ENCODE measurements around the gene LEP.
"Not testable (repeated sequence)": the region's sequence is repeated elsewhere in the genome, so short reads cannot be mapped to it uniquely, and the experiment has no call there.

The LEP gene

GRCh38 chr7:128274884-128275603 is 34.0 kb downstream of the LEP start:
- H3K4me1 ChIP-seq: peaks cover 0 to 19% (median 17%) of the 10 kb centered on the region in 4 donors
- H3K36me3 ChIP-seq: peaks cover 0 to 6% (median 0%) of the 10 kb centered on the region in 3 donors
- H3K27ac ChIP-seq: no peak overlapping the region
- H3K27me3 ChIP-seq: peaks cover 0 to 25% of the 10 kb centered on the region in 2 donors
- H3K9me3 ChIP-seq: peaks cover 0 to 2% (median 0%) of the 10 kb centered on the region in 3 donors
- TF ChIP-seq CTCF (IDR thresholded peaks at IDR 0.05): no peak
- intact Hi-C loops (cut with DNase I; ENCODE audit: low total_unique reads): no loop called here
- H3K4me3 ChIP-seq: no peak overlapping the region
- no peak for DNase-seq

GRCh38 chr7:128275681-128276080 is 34.6 kb downstream of the LEP start:
- peaks cover 0 to 19% of the 10 kb centered on the region in 2 donors for H3K27me3 ChIP-seq
- H3K27ac ChIP-seq: no peak overlapping the region
- H3K4me3 ChIP-seq: no peak overlapping the region
- peaks cover 0 to 6% (median 0%) of the 10 kb centered on the region in 3 donors for H3K36me3 ChIP-seq
- peaks cover 0 to 18% (median 15%) of the 10 kb centered on the region in 4 donors for H3K4me1 ChIP-seq
- DNase-seq: no peak
- H3K9me3 ChIP-seq: peaks cover 0 to 7% (median 0%) of the 10 kb centered on the region in 3 donors
- intact Hi-C loops (cut with DNase I; ENCODE audit: low total_unique reads): no loop called here
- no peak for TF ChIP-seq CTCF (IDR thresholded peaks at IDR 0.05)

GRCh38 chr7:128278366-128278765 is 37.3 kb downstream of the LEP start:
- Histone ChIP-seq H3K36me3 (peaks cover 0 to 9% (median 6%) of the 10 kb centered on the region in 3 donors), H3K27me3 (no peaks in the 10 kb centered on the region), H3K4me3 (no peak overlapping the region), H3K9me3 (peaks cover 0 to 12% (median 9%) of the 10 kb centered on the region in 3 donors), H3K4me1 (no peaks in the 10 kb centered on the region), H3K27ac (no peak overlapping the region)
- no peak for TF ChIP-seq CTCF (IDR thresholded peaks at IDR 0.05)
- DNase-seq: no peak
- intact Hi-C loops (cut with DNase I; ENCODE audit: low total_unique reads): no loop called here

GRCh38 chr7:128279124-128279713 is 38.1 kb downstream of the LEP start:
- Histone ChIP-seq H3K4me3 (no peak overlapping the region), H3K4me1 (no peaks in the 10 kb centered on the region), H3K27ac (no peak overlapping the region), H3K27me3 (no peaks in the 10 kb centered on the region), H3K36me3 (peaks cover 0 to 9% (median 6%) of the 10 kb centered on the region in 3 donors), H3K9me3 (peaks cover 0 to 12% (median 9%) of the 10 kb centered on the region in 3 donors)
- DNase-seq: no peak
- TF ChIP-seq CTCF (IDR thresholded peaks at IDR 0.05): no peak
- intact Hi-C loops (cut with DNase I; ENCODE audit: low total_unique reads): no loop called here

GRCh38 chr7:128280451-128280850 is 39.4 kb downstream of the LEP start:
- H3K27ac ChIP-seq; H3K27me3 ChIP-seq; H3K4me1 ChIP-seq; DNase-seq; intact Hi-C loops (cut with DNase I; ENCODE audit: low total_unique reads); H3K4me3 ChIP-seq; H3K36me3 ChIP-seq: not testable (repeated sequence)
- H3K9me3 ChIP-seq: peaks cover 0 to 12% (median 9%) of the 10 kb centered on the region in 3 donors

Measured in tibial artery (tissue), 4 donors.